Right lobe of liver (tissue), 6 donors: ENCODE results near the gene SENP7. TPM values are rescaled to one million over a fixed set of nuclear protein-coding genes. Genes with fewer than 3 reads are reported as not detected.

ENCODE experiments used
- ATAC-seq, 4 donors: fragments of 200-7000 bp; cut with Tn5 transposase; one replicate each; pipeline ENCODE4 v1.9.1; 2020; ENCODE audit warnings: mild to moderate bottlenecking in 4 of 4, moderate library complexity in 4 of 4
- DNase-seq, 3 donors: peaks; one replicate each; pipeline ENCODE4 v3.0.0-alpha.2; 2020
- H3K27ac ChIP-seq, 3 donors: fragments of 200-600 bp; one replicate each; pipeline ENCODE4 v1.8.0; 2022
- H3K27me3 ChIP-seq, 2 donors: fragments of 200-600 bp; one replicate each; pipeline ENCODE4 v1.8.0; 2022
- H3K36me3 ChIP-seq, 4 donors: fragments of 200-600 bp; sonication (generic) in 1 of 4; one replicate each; pipeline versions ENCODE4 v1.5.1 to v1.8.0; 2017 to 2022; ENCODE audit warnings: control low read depth in 1 of 4
- H3K4me1 ChIP-seq, 4 donors: fragments of 200-600 bp; sonication (generic) in 1 of 4; one replicate each; pipeline versions ENCODE4 v1.5.1 to v1.8.0; 2017 to 2022; ENCODE audit warnings: control low read depth in 1 of 4
- H3K4me3 ChIP-seq, 3 donors: fragments of 200-600 bp; one replicate each; pipeline ENCODE4 v1.8.0; 2022
- H3K9me3 ChIP-seq, 4 donors: fragments of 200-600 bp; sonication (generic) in 1 of 4; one replicate each; pipeline versions ENCODE4 v1.5.1 to v1.8.0; 2017 to 2022; ENCODE audit warnings: control low read depth in 1 of 4
- POLR2A ChIP-seq: fragments of 450-650 bp; IDR thresholded peaks from one replicate; pipeline ENCODE4 v1.6.1; 2017; ENCODE audit warnings: antibody characterized with exemption, mild to moderate bottlenecking
- WGBS: methylation state at CpG from one replicate; pipeline ENCODE4 v1.1.6; 2018; ENCODE audit warnings: low coverage, low lambda C conversion rate; ENCODE audit not compliant: insufficient coverage; ENCODE audit errors: missing lambda C conversion rate; 5-methylcytosine and 5-hydroxymethylcytosine counted together
- intact Hi-C, 2 donors: fragments of 100-400 bp; cut with DNase I; formaldehyde crosslinking; loops; one replicate each; pipeline versions ENCODE4 v1.11.2 to v1.14.1; 2022
- total RNA-seq, 6 experiments: library from RNA; depleted of rRNA in 2 of 6; stranded (reverse); fragments of >200 nt in 2 of 6; fragmentation: NEBNext Ultra II Directional in 3 of 6; extraction: Animal tissue kit (Norgen Biotek cat#: 25700) in 3 of 6; gene quantifications; one replicate each; pipeline versions ENCODE4 v1.1.0 to v1.2.4, GENCODE V29; 2016 to 2023
- TF ChIP-seq, protein P1 (sequence below), 4 donors: fragments of 200-600 bp in 3 of 4; fragments of 450-650 bp in 1 of 4; IDR thresholded peaks; one replicate each; pipeline versions ENCODE4 v1.5.1 to v1.8.0; 2016 to 2022; ENCODE audit warnings: antibody characterized with exemption in 4 of 4, mild to moderate bottlenecking in 2 of 4
- donor health status: DM: no; HTN: yes; CAD: no.
- donor health status: DM: no; HTN: no; CAD: no.
- donor health status: DM: no; HTN: no; CAD: no.
- donor health status: DM: no; HTN: yes; CAD: no.
- donor health status: DM: no; HTN: yes; CAD: no.

The SENP7 gene
- total RNA-seq, 6 experiments from 2014 or later, result 3.8 to 7.2 (median 5.7) TPM

DNA sequence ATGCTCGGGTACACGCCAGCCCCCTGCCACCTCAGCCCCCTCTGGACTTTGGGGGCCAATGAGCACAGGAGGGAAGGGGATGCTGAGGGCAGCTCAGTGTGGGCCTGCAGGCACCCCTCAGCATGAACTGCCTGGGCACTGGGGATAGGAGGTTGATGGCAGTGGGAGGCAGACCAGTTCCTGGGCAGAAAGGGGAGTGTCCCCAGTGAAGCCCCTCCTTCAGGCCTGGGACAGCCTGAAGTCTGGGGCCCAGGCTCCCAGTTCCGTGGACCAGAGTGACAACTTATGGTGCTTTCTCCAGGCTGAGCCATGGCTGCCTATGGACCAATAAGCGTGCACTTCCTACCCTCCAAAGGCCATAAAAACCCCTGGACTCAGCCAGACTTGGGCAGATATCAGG lies 129.4 kb downstream of the SENP7 start:
- WGBS, result 100% methylated on average over 2 of the region's 4 CpGs
- intact Hi-C loops, result no loop called here
- Histone ChIP-seq H3K9me3 (no peaks in the 10 kb centered on the region), H3K4me3 (no peak overlapping the region), H3K27ac (no peak overlapping the region), H3K27me3 (no peaks in the 10 kb centered on the region), H3K4me1 (no peaks in the 10 kb centered on the region), H3K36me3 (no peaks in the 10 kb centered on the region)
- DNase-seq, result no peak
- TF ChIP-seq, protein P1, sequence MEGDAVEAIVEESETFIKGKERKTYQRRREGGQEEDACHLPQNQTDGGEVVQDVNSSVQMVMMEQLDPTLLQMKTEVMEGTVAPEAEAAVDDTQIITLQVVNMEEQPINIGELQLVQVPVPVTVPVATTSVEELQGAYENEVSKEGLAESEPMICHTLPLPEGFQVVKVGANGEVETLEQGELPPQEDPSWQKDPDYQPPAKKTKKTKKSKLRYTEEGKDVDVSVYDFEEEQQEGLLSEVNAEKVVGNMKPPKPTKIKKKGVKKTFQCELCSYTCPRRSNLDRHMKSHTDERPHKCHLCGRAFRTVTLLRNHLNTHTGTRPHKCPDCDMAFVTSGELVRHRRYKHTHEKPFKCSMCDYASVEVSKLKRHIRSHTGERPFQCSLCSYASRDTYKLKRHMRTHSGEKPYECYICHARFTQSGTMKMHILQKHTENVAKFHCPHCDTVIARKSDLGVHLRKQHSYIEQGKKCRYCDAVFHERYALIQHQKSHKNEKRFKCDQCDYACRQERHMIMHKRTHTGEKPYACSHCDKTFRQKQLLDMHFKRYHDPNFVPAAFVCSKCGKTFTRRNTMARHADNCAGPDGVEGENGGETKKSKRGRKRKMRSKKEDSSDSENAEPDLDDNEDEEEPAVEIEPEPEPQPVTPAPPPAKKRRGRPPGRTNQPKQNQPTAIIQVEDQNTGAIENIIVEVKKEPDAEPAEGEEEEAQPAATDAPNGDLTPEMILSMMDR (IDR thresholded peaks at IDR 0.05), result no peak
- TF ChIP-seq POLR2A, result no peak
- ATAC-seq, result no peak

DNA sequence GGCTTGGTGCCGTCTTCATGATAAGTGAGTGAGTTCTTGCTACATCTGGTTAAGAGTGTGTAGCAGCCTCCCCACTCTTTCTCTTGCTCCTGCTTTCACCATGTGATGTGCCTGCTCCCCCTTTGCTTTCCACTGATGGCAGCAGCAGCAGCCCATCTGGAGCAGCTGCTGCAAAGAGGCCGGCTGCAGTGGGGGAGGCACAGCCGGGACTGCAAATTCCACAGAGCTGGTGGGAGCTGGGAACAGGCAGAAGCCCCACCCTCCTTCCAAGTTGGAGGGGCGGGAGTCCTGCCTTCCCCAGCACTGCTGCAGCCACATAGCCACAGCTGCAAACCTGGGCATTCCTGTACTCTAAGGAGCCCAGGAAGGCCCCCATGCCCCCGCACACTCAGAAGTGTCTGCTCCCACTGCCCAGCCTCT lies 129.8 kb downstream of the SENP7 start:
- Histone ChIP-seq H3K4me1 (no peaks in the 10 kb centered on the region), H3K27ac (no peak overlapping the region), H3K36me3 (no peaks in the 10 kb centered on the region), H3K27me3 (no peaks in the 10 kb centered on the region), H3K9me3 (no peaks in the 10 kb centered on the region), H3K4me3 (no peak overlapping the region)
- WGBS, result no CpG with 5 or more reads among the region's 5 CpGs
- DNase-seq (no peak), ATAC-seq (peak in 1 of 4 donors; percentile 12)
- intact Hi-C loops, result no loop called here
- TF ChIP-seq, protein P1 (IDR thresholded peaks at IDR 0.05), result no peak
- TF ChIP-seq POLR2A, result no peak

DNA sequence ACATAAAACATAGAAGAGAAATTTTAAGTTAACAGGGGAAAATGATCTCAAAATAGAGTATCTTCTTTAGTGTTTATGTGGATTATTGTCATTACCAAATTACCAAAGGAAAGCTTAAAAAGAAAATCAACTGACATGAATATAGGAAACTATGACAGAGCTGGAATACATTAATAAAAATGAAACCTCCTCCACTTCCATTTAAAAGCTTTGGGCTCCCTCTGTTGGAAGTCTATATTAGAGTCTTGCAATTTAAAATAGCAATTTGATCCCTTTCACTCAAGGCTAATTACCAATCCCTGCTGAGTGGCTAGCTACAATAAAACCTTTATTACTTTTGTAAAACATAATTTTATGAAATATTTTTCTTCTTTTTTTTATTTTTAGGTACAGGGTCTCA lies 131.2 kb downstream of the SENP7 start:
- DNase-seq, result no peak
- Histone ChIP-seq H3K9me3 (no peaks in the 10 kb centered on the region), H3K36me3 (no peaks in the 10 kb centered on the region), H3K27ac (no peak overlapping the region), H3K4me3 (no peak overlapping the region), H3K4me1 (no peaks in the 10 kb centered on the region), H3K27me3 (no peaks in the 10 kb centered on the region)
- TF ChIP-seq POLR2A, result no peak
- TF ChIP-seq, protein P1 (IDR thresholded peaks at IDR 0.05), result peak in 3 of 4 donors; percentile 48 to 55 (median 54)
- ATAC-seq, result peak; percentile 48 to 82 (median 72)
- intact Hi-C loops, result no loop called here

DNA sequence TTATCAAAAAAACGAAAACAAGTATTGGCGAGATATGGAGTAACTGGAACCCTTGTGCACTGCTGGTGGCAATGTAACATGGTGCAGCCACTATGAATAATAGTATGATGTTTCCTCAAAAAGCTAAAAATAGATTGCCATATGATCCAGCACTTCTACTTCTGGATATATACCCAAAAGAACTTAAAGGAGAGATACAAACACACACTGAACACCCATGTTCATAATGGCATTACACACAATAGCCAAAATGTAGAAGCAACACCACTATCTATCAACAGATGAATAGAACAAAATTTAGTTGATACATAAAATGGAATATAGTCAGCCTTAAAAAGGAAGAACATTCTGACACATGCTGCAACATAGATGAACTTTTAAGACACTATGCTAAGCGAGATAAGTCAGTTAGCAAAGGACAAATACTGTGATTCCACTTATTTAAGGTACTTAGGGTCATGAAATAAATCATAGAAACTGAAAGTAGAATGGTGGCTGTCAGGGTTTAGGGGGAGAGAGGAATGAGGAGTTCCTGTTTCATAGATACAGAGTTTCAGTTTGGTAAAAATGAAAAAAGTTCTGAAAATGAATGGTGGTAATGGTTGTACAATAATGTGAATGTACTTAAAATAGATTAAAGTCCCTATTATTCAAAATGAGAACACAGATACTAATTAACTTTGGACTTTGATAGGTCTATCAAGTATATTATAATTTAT lies 133.2 kb downstream of the SENP7 start:
- Histone ChIP-seq H3K36me3 (no peaks in the 10 kb centered on the region), H3K4me1 (no peaks in the 10 kb centered on the region), H3K9me3 (no peaks in the 10 kb centered on the region), H3K27ac (no peak overlapping the region), H3K4me3 (no peak overlapping the region), H3K27me3 (no peaks in the 10 kb centered on the region)
- intact Hi-C loops, result no loop called here
- 59% methylated on average over 3 of the region's 3 CpGs for WGBS
- ATAC-seq (peak in 3 of 4 donors; percentile 27 to 64 (median 38)), DNase-seq (no peak)
- TF ChIP-seq POLR2A, result no peak
- TF ChIP-seq, protein P1 (IDR thresholded peaks at IDR 0.05), result no peak

DNA sequence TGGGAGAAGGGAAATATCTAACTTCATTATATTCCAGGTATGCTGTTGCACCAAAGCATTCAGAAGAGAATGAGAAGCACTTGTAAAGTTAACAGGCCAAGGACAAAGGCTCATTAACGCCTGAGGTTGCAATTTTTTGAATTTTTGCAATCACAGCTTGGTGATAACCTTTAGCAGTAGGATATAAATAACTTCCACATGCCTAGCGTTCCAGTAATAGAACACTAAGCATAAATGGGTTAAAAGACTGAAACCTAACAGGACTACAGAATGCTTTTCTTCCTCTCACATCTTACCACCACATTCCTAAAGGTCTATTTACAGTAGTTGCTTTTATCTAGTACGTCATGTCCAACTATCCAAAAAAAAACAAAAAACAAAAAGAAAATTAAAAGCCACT lies 135.2 kb downstream of the SENP7 start:
- TF ChIP-seq POLR2A, result no peak
- TF ChIP-seq, protein P1 (IDR thresholded peaks at IDR 0.05), result no peak
- Histone ChIP-seq H3K27ac (no peak overlapping the region), H3K27me3 (no peaks in the 10 kb centered on the region), H3K4me3 (no peak overlapping the region), H3K36me3 (no peaks in the 10 kb centered on the region), H3K4me1 (no peaks in the 10 kb centered on the region), H3K9me3 (no peaks in the 10 kb centered on the region)
- ATAC-seq (no peak), DNase-seq (no peak)
- intact Hi-C loops, result no loop called here
- WGBS, result 38% methylated on average over 3 of the region's 3 CpGs
